NCI-H82 (cell line): ENCODE measurements around the gene EXOSC7.

ENCODE experiments used
- DNase-seq: peaks from one replicate; lab custom pipeline; 2025; lab: John Stamatoyannopoulos, UW

Gene EXOSC7

GRCh38 chr3:45055032-45055410, 79.0 kb downstream of the EXOSC7 start:
- DNase-seq: no peak

- peak; percentile 59 for DNase-seq
Observed at GRCh38 chr3:45055411-45056143, 79.5 kb downstream of the EXOSC7 start.

GRCh38 chr3:45056608-45057301, 80.7 kb downstream of the EXOSC7 start:
- DNase-seq: peak; percentile 7

GRCh38 chr3:45057557-45057956, 81.5 kb downstream of the EXOSC7 start:
- DNase-seq: no peak

GRCh38 chr3:45059132-45059531, 83.1 kb downstream of the EXOSC7 start:
- no peak for DNase-seq

GRCh38 chr3:45060165-45060892, 84.3 kb downstream of the EXOSC7 start:
- DNase-seq: no peak
